T-helper 2 cell treated with Interferon-gamma antibody and Interleukin-4, amounts not matched to agents 5 μg/mL and 100 μg/mL, for 36 hours (primary cell): Measurements from ENCODE around the gene NHLRC4.

Source experiments
- DNase-seq: peaks from one replicate; pipeline ENCODE4 v3.0.0; 2021; ENCODE audit warnings: low spot score
- H3K27ac Mint-ChIP-seq: one replicate; pipeline ENCODE4 v1.8.0; 2021; ENCODE audit warnings: mild to moderate bottlenecking, mixed read lengths
- H3K27me3 Mint-ChIP-seq: one replicate; pipeline ENCODE4 v1.8.0; 2021; ENCODE audit warnings: low read depth, mixed read lengths
- H3K36me3 Mint-ChIP-seq: one replicate; pipeline ENCODE4 v1.8.0; 2021; ENCODE audit warnings: low read depth, mixed read lengths
- H3K4me1 Mint-ChIP-seq: one replicate; pipeline ENCODE4 v1.8.0; 2021; ENCODE audit warnings: low read depth, mixed read lengths
- H3K4me3 Mint-ChIP-seq: one replicate; pipeline ENCODE4 v1.8.0; 2022; ENCODE audit warnings: mild to moderate bottlenecking, moderate library complexity, mixed read lengths
- H3K9me3 Mint-ChIP-seq: one replicate; pipeline ENCODE4 v1.8.0; 2021; ENCODE audit warnings: mixed read lengths

The NHLRC4 gene

DNA sequence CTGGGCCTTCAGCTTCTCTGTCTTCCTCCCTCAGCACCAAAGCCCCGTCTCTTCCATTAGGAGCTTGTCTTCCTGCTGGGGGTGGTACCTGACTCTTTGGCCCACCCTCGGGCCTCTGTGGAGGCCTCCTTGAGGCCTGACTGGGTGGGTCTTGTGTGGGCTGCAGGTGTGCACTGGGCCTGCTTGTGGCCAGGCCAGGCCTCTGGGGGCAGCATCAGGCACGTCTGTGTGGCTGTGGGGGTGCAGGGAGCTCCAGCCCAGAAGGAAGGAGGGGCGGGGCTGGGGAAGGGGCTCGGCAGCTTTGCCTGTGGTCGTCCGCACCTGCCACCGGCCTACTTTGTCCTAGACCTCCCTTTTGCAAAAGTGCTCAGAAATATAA lies 10.0 kb downstream of the NHLRC4 start:
- H3K9me3 Mint-ChIP-seq: no peaks in the 10 kb centered on the region
- no peaks in the 10 kb centered on the region for H3K27me3 Mint-ChIP-seq
- H3K4me1 Mint-ChIP-seq: peaks cover 2% of the 10 kb centered on the region
- no peak overlapping the region for H3K4me3 Mint-ChIP-seq
- H3K36me3 Mint-ChIP-seq: no peaks in the 10 kb centered on the region
- no peak overlapping the region for H3K27ac Mint-ChIP-seq
- DNase-seq: no peak

DNA sequence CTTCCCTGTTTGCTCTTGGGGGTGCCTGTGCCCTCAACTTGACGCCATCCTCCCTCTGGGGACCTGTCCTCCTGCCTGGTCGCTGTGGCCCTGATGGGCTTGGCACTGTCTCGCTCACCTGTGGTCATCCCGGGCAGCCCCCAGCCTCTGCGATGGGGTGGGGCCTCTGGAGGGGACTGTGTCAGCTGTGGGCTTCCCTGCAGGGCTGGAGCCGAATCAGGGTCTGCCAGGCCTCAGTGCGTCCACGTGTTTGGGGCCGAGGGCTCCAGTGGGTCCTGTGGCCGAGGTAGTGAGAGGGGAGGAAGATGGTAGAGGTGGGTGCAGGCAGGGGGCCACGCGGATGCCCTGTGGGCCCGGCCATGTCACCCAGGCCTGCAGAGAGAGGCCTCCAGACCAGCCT lies 11.0 kb downstream of the NHLRC4 start:
- H3K36me3 Mint-ChIP-seq: no peaks in the 10 kb centered on the region
- H3K4me1 Mint-ChIP-seq: no peaks in the 10 kb centered on the region
- no peak overlapping the region for H3K4me3 Mint-ChIP-seq
- H3K27me3 Mint-ChIP-seq: no peaks in the 10 kb centered on the region
- no peak for DNase-seq
- no peaks in the 10 kb centered on the region for H3K9me3 Mint-ChIP-seq
- H3K27ac Mint-ChIP-seq: no peak overlapping the region

DNA sequence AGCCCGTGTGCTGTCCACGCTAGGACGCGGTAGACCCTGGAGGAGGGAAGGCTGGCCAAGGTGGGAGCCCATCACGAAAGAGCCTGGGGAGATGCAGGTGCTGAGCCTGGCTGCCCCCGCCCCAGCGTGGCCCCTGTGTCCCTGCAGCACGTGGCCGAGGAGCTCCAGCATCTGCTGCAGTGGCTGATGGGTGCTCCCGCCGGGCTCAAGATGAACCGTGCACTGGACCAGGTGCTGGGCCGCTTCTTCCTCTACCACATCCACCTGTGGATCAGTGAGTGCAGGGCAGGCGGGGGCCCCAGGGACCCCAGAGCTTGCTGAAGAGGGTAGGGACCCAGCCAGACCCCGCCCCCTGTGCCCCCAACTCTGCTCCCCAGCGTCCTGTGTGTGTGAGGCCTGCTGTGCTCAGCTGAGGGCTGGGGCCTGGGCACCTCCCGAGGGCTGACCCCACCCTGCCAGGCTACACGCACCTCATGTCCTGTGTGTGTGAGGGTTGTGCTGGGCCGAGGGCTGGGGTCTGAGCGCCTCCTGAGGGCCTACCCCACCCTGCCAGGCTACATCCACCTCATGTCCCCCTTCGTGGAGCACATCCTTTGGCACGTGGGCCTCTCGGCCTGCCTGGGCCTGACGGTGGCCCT lies 11.5 kb downstream of the NHLRC4 start:
- Mint-ChIP-seq H3K27ac (no peak overlapping the region), H3K27me3 (no peaks in the 10 kb centered on the region), H3K36me3 (no peaks in the 10 kb centered on the region), H3K4me1 (no peaks in the 10 kb centered on the region), H3K4me3 (no peak overlapping the region), H3K9me3 (no peaks in the 10 kb centered on the region)
- no peak for DNase-seq

DNA sequence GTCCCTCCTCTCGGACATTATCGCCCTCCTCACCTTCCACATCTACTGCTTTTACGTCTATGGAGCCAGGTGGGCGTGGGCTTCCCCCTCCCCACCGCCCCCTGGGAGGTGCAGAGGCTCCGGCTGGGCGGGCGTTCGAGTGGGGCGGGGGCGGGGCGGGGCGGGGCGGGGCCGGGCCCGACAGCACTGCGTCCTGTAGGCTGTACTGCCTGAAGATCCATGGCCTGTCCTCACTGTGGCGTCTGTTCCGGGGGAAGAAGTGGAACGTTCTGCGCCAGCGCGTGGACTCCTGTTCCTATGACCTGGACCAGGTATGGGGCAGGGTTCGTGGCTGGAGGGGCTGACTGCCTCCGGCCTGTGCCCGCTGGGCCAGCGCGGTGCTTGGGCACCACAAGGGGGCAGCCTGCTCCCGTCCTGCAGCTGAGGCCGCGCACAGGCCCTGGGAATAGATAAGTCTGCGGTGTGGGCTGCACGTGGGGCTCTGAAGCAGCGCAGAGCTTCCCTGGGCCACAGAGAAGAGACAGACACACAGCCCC lies 12.1 kb downstream of the NHLRC4 start:
- no peak overlapping the region for H3K4me3 Mint-ChIP-seq
- H3K9me3 Mint-ChIP-seq: no peaks in the 10 kb centered on the region
- no peaks in the 10 kb centered on the region for H3K4me1 Mint-ChIP-seq
- DNase-seq: peak; percentile 52
- no peaks in the 10 kb centered on the region for H3K27me3 Mint-ChIP-seq
- no peaks in the 10 kb centered on the region for H3K36me3 Mint-ChIP-seq
- no peak overlapping the region for H3K27ac Mint-ChIP-seq

DNA sequence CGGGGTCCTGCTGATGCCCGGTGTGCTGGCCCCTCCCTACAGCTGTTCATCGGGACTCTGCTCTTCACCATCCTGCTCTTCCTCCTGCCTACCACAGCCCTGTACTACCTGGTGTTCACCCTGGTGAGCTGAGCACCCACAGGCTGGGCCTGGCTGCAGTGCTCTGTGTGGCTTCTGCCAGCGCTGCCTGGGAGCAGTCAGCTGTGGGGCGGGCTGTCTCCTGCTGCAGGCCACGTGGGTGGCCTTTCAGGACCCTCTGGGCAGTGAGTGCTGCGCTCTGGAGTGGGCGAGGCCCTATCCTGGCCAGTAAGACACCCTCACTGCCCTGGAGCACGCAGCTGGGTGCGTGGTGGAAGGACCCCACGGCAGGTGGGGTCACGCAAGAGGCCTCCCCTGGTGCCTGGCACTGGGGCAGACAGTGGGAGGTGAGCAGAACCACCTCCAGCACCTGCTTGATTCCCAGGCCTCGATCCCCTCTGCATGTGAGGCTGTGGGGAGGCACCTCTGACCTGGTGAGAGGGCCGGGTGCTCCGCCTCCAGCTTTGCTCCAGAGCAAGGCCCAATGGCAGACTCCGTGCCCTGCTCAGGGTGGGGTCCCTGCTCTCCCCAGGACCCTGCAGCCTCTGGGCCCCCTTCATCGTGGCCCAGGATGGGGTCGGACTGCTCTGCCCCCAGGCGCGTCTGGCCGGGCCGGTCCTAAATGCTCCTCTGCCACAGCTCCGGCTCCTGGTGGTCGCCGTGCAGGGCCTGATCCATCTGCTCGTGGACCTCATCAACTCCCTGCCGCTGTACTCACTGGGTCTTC lies 13.5 kb downstream of the NHLRC4 start:
- Mint-ChIP-seq H3K4me1 (no peaks in the 10 kb centered on the region), H3K27me3 (no peaks in the 10 kb centered on the region), H3K4me3 (no peak overlapping the region), H3K27ac (no peak overlapping the region), H3K9me3 (no peaks in the 10 kb centered on the region), H3K36me3 (no peaks in the 10 kb centered on the region)
- no peak for DNase-seq

DNA sequence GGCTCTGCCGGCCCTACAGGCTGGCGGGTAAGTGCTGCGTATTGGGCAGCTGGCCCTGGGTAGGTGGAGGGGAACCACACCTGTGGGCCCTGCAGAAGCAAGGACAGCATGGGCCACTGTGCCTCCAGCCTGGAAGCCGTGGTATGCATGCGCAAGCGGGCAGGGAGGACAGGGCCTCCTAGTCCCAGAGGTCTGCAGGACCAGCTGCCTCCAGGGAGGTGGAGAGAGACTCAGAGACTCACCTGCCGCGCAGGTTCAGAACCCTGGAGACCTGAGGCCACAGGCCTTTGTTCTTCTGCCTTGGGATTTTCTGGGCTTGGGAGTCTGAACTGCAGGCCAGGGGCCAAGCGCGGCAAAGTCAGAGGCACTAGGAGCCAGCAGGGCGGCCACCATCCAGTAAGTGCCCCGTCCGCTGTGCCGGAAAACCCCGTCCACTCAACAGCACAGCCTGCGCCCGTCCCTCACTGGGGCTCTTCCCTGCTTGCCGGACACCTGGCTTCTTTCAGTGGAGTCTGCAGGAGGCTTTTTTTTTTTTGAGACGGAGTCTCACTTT lies 14.2 kb downstream of the NHLRC4 start:
- no peak for DNase-seq
- Mint-ChIP-seq H3K4me1 (no peaks in the 10 kb centered on the region), H3K27me3 (no peaks in the 10 kb centered on the region), H3K27ac (no peak overlapping the region), H3K9me3 (no peaks in the 10 kb centered on the region), H3K36me3 (no peaks in the 10 kb centered on the region), H3K4me3 (no peak overlapping the region)

DNA sequence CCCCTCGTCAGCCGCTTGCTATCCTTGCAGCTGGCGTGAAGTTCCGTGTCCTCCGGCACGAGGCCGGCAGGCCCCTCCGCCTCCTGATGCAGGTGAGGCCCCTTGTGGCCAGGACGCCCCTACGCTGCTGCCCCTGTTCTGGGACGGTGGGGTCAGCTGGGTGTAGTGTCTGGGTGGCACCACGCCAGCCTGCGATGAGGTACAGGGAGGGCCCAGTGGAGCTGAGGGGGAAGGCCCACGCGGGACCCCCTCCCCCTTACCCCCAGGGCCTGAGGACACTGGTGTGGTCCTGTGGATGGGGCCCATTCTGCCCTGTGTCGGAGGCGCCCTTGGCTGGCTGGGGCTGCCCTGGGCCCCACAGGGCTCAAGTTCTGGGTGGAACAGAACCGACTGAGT lies 15.4 kb downstream of the NHLRC4 start:
- H3K4me3 Mint-ChIP-seq: no peak overlapping the region
- no peak for DNase-seq
- H3K36me3 Mint-ChIP-seq: no peaks in the 10 kb centered on the region
- H3K27ac Mint-ChIP-seq: no peak overlapping the region
- H3K27me3 Mint-ChIP-seq: no peaks in the 10 kb centered on the region
- peaks cover 1% of the 10 kb centered on the region for H3K4me1 Mint-ChIP-seq
- H3K9me3 Mint-ChIP-seq: no peaks in the 10 kb centered on the region

DNA sequence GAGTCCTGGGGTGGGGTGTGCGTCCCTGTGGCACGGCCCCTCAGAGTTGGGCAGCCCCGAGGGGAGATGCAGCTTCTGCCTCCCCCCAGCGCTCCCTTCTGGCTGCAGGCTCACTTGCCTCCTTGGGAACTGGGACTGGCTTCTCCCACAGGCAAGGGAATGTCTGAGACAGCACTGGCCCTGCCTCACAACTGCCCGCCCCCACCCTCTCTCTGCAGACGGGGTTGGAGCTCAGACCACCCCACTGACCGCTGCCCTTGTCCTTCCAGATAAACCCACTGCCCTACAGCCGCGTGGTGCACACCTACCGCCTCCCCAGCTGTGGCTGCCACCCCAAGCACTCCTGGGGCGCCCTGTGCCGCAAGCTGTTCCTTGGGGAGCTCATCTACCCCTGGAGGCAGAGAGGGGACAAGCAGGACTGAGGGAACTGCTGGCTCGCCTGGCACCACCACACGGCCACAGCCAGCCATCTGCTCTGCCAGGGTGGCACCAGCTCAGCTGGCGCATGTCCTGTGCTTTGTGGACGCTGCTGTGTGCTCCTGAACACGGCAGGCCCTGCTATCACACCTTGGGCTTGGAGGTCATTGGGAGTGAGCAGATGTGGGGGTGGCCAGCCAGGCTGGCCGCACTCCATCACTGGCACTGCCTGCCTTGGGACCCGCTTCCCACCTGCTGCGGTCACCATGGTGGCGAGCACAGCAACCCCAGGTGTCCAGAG lies 16.0 kb downstream of the NHLRC4 start:
- peaks cover 5% of the 10 kb centered on the region for H3K4me1 Mint-ChIP-seq
- no peak for DNase-seq
- no peak overlapping the region for H3K4me3 Mint-ChIP-seq
- no peak overlapping the region for H3K27ac Mint-ChIP-seq
- H3K9me3 Mint-ChIP-seq: no peaks in the 10 kb centered on the region
- no peaks in the 10 kb centered on the region for H3K27me3 Mint-ChIP-seq
- H3K36me3 Mint-ChIP-seq: peaks cover 2% of the 10 kb centered on the region

DNA sequence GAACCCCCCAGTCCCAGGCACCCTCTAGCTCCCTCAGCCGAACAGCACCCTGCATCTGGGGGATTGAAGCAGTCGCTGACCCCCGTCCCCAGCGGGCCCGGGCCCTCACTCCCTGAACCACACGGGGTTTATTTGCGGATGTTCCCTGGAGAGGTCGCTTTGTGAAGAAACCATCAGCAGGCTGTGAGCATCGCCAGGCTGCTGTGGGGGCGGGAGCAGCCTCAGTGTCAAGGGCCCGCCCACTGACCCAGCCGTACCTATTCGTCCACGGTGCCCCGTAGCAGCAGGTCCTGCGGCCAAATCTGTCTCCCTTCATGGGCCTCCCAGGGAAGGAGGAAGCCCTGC lies 16.6 kb downstream of the NHLRC4 start:
- Mint-ChIP-seq H3K4me1 (peaks cover 10% of the 10 kb centered on the region), H3K27ac (no peak overlapping the region), H3K36me3 (peaks cover 2% of the 10 kb centered on the region), H3K27me3 (no peaks in the 10 kb centered on the region), H3K4me3 (no peak overlapping the region), H3K9me3 (no peaks in the 10 kb centered on the region)
- no peak for DNase-seq

DNA sequence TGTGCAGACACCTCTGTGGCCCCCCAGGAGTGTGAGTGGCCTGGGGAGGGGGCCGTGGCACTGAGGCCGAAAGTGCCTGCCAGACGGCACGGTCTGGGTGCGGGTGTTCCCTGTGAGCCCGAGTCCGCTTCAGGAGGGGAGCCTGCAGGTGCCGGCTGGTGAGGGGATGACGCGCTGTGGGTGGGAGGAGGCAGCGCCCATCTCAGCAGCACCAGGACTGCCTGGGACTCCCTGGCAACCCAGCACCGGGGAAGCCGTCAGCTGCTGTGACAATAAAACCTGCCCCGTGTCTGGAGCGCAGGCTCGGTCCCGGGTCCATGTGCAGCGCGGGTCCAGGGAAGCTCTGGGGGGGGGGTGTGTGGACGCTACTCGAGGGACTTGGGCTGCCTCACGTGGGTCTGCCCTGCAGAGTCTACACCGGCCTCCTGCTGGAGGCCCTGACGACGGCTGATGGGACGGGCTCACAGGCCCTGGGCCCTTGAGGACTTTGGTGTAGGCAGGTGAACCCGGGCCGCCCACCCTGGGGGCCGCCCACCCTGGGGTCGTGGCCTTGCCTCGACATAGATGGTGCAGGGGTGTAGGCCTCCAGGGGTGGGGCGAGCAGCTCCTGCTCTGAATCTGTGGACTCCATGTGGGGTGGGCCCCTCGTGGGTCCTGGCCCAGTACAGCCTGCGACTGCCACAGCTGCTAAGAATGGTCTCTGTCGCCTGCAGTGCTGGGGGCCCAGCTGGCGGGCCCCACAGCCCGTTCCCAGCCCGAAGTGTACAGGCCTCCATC lies 17.2 kb downstream of the NHLRC4 start:
- Mint-ChIP-seq H3K27ac (no peak overlapping the region), H3K4me3 (no peak overlapping the region), H3K27me3 (no peaks in the 10 kb centered on the region), H3K9me3 (no peaks in the 10 kb centered on the region), H3K36me3 (peaks cover 2% of the 10 kb centered on the region), H3K4me1 (peaks cover 11% of the 10 kb centered on the region)
- DNase-seq: no peak

DNA sequence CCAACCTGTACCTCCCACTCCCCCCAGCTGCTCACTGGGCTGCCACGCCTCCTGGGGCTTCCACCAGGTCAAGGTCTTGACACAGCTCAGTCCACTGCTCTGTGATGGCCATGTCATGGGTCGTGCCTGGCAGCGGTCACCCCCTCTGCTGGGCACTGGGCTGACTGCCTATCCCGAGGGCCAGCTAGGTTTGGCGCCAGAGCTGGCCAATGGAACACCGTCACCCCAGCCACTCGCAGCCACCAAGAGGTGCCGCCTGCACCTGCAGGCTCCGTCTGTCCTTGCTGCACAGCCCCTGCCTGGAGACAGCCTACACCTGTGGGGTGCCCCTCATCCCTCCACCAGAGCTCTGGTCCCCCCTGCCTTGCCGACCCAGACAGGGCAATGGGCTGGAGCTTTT lies 18.5 kb downstream of the NHLRC4 start:
- no peak overlapping the region for H3K4me3 Mint-ChIP-seq
- H3K27me3 Mint-ChIP-seq: peaks cover 2% of the 10 kb centered on the region
- peaks cover 11% of the 10 kb centered on the region for H3K4me1 Mint-ChIP-seq
- peaks cover 2% of the 10 kb centered on the region for H3K36me3 Mint-ChIP-seq
- DNase-seq: no peak
- no peak overlapping the region for H3K27ac Mint-ChIP-seq
- H3K9me3 Mint-ChIP-seq: no peaks in the 10 kb centered on the region

DNA sequence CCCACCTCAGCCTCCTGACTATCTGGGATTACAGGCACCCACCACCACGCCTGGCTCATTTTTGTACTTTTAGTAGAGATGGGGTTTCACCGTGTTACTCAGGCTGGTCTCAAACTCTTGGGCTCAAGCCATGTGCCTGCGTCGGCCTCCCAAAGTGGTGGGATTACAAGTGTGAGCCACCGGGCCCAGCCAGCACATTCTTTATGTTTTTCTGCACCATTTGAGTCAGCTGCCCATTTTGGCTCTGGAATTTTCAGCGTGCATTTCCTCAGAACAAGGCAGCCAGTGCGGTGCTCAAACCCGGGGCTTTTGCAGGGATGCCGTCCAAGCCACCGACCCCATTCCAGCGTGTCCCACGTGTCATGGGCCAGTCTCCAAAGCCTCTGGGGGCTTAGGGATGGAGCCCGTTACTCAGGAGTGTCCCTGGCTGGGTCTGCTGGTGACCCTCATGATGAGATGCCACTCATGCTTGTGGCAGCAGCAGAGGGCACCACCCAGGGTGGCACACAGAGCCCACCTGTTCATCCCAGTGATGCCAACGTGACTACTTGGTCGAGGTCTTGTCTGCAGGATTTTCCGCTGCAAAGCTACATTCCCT lies 19.3 kb downstream of the NHLRC4 start:
- no peak overlapping the region for H3K4me3 Mint-ChIP-seq
- peaks cover 17% of the 10 kb centered on the region for H3K4me1 Mint-ChIP-seq
- H3K27me3 Mint-ChIP-seq: peaks cover 2% of the 10 kb centered on the region
- H3K27ac Mint-ChIP-seq: peak overlapping the region; percentile 15
- peaks cover 2% of the 10 kb centered on the region for H3K36me3 Mint-ChIP-seq
- no peaks in the 10 kb centered on the region for H3K9me3 Mint-ChIP-seq
- no peak for DNase-seq
